ENCODE results near the gene IL17RC. TPM values are rescaled to one million over a fixed set of nuclear protein-coding genes. Genes with fewer than 3 reads are reported as not detected.
A peak's percentile ranks its signal among the peaks of the same experiment; 100 is the strongest.

Gene IL17RC
- polyA plus RNA-seq, 1 experiment = 17.3 TPM

DNA sequence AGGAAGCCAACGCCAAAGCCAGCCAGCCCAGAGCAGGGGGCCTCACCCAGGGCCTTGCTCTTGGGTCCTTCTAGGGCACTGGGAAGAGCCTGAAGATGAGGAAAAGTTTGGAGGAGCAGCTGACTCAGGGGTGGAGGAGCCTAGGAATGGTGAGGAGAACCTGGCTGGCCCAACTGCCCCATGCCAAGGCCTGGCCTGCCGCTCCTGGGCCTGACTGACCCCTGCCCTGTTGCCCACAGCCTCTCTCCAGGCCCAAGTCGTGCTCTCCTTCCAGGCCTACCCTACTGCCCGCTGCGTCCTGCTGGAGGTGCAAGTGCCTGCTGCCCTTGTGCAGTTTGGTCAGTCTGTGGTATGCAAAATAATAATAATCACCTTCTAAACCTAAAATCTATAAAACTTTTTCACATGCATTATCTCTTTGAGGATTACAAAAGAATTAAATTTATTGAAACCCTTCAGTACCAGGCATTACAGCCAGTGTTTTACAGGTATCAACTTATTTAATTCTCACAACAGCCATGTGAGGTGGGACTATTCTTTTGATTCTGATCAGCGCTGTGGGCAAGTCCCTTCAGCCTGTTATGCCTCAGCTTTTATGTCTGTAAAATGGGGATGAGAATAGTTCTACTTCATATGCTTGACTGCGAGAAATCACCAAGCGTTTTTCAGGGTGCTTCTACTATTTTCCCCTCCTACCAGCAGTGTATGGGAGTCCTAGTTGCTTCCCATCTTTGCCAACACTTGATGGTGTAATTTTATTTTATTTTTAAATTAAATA is 1.6 kb downstream of the IL17RC start:
- ChIA-PET POLR2A (no interaction called here), CTCF (no interaction called here)
- TF ChIP-seq, protein P1, sequence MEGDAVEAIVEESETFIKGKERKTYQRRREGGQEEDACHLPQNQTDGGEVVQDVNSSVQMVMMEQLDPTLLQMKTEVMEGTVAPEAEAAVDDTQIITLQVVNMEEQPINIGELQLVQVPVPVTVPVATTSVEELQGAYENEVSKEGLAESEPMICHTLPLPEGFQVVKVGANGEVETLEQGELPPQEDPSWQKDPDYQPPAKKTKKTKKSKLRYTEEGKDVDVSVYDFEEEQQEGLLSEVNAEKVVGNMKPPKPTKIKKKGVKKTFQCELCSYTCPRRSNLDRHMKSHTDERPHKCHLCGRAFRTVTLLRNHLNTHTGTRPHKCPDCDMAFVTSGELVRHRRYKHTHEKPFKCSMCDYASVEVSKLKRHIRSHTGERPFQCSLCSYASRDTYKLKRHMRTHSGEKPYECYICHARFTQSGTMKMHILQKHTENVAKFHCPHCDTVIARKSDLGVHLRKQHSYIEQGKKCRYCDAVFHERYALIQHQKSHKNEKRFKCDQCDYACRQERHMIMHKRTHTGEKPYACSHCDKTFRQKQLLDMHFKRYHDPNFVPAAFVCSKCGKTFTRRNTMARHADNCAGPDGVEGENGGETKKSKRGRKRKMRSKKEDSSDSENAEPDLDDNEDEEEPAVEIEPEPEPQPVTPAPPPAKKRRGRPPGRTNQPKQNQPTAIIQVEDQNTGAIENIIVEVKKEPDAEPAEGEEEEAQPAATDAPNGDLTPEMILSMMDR (IDR thresholded peaks at IDR 0.05; ENCODE audit: low read depth, low read length) = no peak

DNA sequence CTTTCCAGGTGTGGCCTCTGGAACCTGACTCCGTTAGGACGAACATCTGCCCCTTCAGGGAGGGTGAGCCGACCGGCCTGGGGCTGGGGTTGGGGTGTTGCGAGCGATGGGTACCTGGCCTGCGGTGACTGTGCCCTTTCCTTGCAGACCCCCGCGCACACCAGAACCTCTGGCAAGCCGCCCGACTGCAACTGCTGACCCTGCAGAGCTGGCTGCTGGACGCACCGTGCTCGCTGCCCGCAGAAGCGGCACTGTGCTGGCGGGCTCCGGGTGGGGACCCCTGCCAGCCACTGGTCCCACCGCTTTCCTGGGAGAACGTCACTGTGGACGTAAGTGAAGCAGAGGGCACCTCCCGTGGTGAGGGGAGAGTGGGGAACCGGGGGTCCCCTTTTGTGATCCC is 11.3 kb downstream of the IL17RC start:
- CTCF ChIA-PET = no interaction called here
- H3K4me3 ChIP-seq (ENCODE audit: low read depth, low read length) = no peak overlapping the region
- POLR2A ChIA-PET = no interaction called here
- TF ChIP-seq, protein P1 (IDR thresholded peaks at IDR 0.05; ENCODE audit: low read depth, low read length) = no peak
- DNase-seq (ENCODE audit: low read depth, low spot score) = no peak
- no peak overlapping the region for H3K27ac ChIP-seq (ENCODE audit: low read depth, low read length)
- no peaks in the 10 kb centered on the region; the same call in 1 of the 2 replicates for H3K9me3 ChIP-seq (ENCODE audit: control insufficient read depth, insufficient read depth, low read length)
- H3K27me3 ChIP-seq (ENCODE audit: control insufficient read depth, insufficient read depth, low read length) = no peaks in the 10 kb centered on the region

More for the DNA sequence above, 1.6 kb downstream of the IL17RC start:
- no peak overlapping the region for H3K27ac ChIP-seq (ENCODE audit: low read depth, low read length)
- no peak for DNase-seq (ENCODE audit: low read depth, low spot score)
- H3K9me3 ChIP-seq (ENCODE audit: control insufficient read depth, insufficient read depth, low read length) = no peaks in the 10 kb centered on the region; the same call in 1 of the 2 replicates
- H3K27me3 ChIP-seq (ENCODE audit: control insufficient read depth, insufficient read depth, low read length) = no peaks in the 10 kb centered on the region
- no peak overlapping the region for H3K4me3 ChIP-seq (ENCODE audit: low read depth, low read length)

DNA sequence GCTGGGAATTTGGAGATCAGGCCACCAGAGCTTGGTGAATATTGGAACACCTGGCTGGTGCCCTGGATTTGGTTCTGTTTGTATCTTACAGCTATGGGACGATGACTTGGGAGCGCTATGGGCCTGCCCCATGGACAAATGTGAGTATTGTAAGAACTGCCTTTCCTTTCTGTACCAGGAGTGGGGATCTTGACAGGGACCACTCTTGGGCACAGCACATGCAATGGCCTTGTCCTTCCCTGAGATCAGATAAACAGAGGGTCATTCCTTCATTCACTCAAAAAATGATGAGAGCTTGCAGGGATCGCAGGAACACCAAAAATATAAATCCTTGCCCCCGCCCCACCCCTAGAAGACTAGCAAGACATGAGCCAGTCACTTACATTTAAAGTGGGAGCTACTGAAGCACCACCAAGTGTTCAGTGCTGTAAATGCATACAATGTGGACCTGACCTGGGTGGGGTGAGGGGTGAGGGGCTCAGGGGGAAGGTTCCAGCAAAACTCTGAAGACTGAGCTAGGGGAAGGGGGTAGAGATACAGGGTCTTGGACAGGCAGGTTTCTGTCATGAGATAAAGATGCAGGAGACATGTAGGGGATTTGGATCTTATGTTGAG is 14.0 kb downstream of the IL17RC start:
- H3K4me3 ChIP-seq (ENCODE audit: low read depth, low read length) = no peak overlapping the region
- CTCF ChIA-PET = interaction anchor here (0.5 to 5.4 kb wide), 13 partner anchors 15 to 577 kb away, joined by 3 to 43 read pairs (median 4); partner anchors contain the start of gene IL17RC
- no peaks in the 10 kb centered on the region for H3K27me3 ChIP-seq (ENCODE audit: control insufficient read depth, insufficient read depth, low read length)
- TF ChIP-seq, protein P1 (IDR thresholded peaks at IDR 0.05; ENCODE audit: low read depth, low read length) = 0 out of 2 replicates have a peak, but pooled peaks have one; percentile 5
- H3K9me3 ChIP-seq (ENCODE audit: control insufficient read depth, insufficient read depth, low read length) = no peaks in the 10 kb centered on the region; the same call in 1 of the 2 replicates
- no peak overlapping the region for H3K27ac ChIP-seq (ENCODE audit: low read depth, low read length)
- DNase-seq (ENCODE audit: low read depth, low spot score) = no peak
- POLR2A ChIA-PET = interaction anchor here (0.6 kb wide), 1 partner anchor 28 kb away, joined by 3 read pairs; no protein-coding TSS in a partner anchor

DNA sequence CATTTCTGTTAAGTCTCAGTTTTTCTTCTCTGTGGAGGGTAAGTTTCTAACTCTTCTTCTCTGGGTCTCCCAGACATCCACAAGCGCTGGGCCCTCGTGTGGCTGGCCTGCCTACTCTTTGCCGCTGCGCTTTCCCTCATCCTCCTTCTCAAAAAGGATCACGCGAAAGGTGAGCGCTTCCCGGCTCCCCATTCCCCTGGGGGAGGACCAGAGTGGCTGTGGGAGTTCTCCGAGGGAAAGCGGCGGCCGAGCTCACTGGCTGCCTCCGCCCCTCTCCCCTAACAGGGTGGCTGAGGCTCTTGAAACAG is 15.6 kb downstream of the IL17RC start:
- Histone ChIP-seq H3K9me3 (ENCODE audit: control insufficient read depth, insufficient read depth, low read length) (no peaks in the 10 kb centered on the region; the same call in 1 of the 2 replicates), H3K27ac (ENCODE audit: low read depth, low read length) (peak overlapping the region; percentile 93), H3K27me3 (ENCODE audit: control insufficient read depth, insufficient read depth, low read length) (no peaks in the 10 kb centered on the region), H3K4me3 (ENCODE audit: low read depth, low read length) (peak overlapping the region; percentile 77)
- CTCF ChIA-PET = interaction anchor here (0.6 to 5.4 kb wide), 35 partner anchors 11 to 1490 kb away, joined by 3 to 43 read pairs (median 5); partner anchors contain the start of genes IL17RC, PRRT3, RPUSD3 and TATDN2
- POLR2A ChIA-PET = interaction anchor here (0.6 to 2.2 kb wide), 8 partner anchors 11 to 140 kb away, joined by 3 to 22 read pairs (median 6); partner anchors contain the start of genes ARPC4, IL17RE and JAGN1
- DNase-seq (ENCODE audit: low read depth, low spot score) = no peak
- TF ChIP-seq, protein P1 (IDR thresholded peaks at IDR 0.05; ENCODE audit: low read depth, low read length) = no peak

Measured in AG04450 (cell line).